Stimulated activated CD8-positive, alpha-beta memory T cell treated with anti-CD3 and anti-CD28 coated beads, Interleukin-12 subunit alpha, Interleukin-12 subunit beta, amount 100 ng/mL, for 24 hours (primary cell): ENCODE measurements around the gene TBC1D24.
"Not testable (repeated sequence)": the region's sequence is repeated elsewhere in the genome, so short reads cannot be mapped to it uniquely, and the experiment has no call there.

Experiments used
- DNase-seq: peaks from one replicate; pipeline ENCODE4 v3.0.0-alpha.2; 2020; ENCODE audit errors: extremely low read depth

Gene TBC1D24

GRCh38 chr16:2531696-2532493 lies 57.0 kb downstream of the TBC1D24 start:
- peak; percentile 95 for DNase-seq

- no peak for DNase-seq
Observed at GRCh38 chr16:2532494-2533141, 57.7 kb downstream of the TBC1D24 start.

GRCh38 chr16:2533142-2533755 lies 58.3 kb downstream of the TBC1D24 start:
- not testable (repeated sequence) for DNase-seq

- no peak for DNase-seq
Observed at GRCh38 chr16:2533912-2534311, 59.0 kb downstream of the TBC1D24 start.

GRCh38 chr16:2534335-2534734 lies 59.4 kb downstream of the TBC1D24 start:
- DNase-seq, result not testable (repeated sequence)

- DNase-seq, result no peak
Observed at GRCh38 chr16:2535625-2536013, 60.7 kb downstream of the TBC1D24 start.

GRCh38 chr16:2537451-2538379 lies 62.8 kb downstream of the TBC1D24 start, which contains the start of gene PDPK1:
TSS of gene PDPK1 (plus strand) at chr16:2538021. CDS start at chr16:2538113, 92 bp downstream.
- peak; percentile 77 for DNase-seq

GRCh38 chr16:2539192-2539844 lies 64.4 kb downstream of the TBC1D24 start:
- not testable (repeated sequence) for DNase-seq

GRCh38 chr16:2539845-2540458 lies 65.0 kb downstream of the TBC1D24 start:
- not testable (repeated sequence) for DNase-seq

GRCh38 chr16:2540912-2541311 lies 66.0 kb downstream of the TBC1D24 start:
- DNase-seq, result not testable (repeated sequence)

- DNase-seq, result not testable (repeated sequence)
Observed at GRCh38 chr16:2541409-2541808, 66.5 kb downstream of the TBC1D24 start.

GRCh38 chr16:2543771-2544170 lies 68.8 kb downstream of the TBC1D24 start:
- DNase-seq, result not testable (repeated sequence)

GRCh38 chr16:2550283-2550878 lies 75.5 kb downstream of the TBC1D24 start:
- DNase-seq, result not testable (repeated sequence)

GRCh38 chr16:2551420-2551889 lies 76.5 kb downstream of the TBC1D24 start:
- DNase-seq, result not testable (repeated sequence)

- DNase-seq, result not testable (repeated sequence)
Observed at GRCh38 chr16:2554709-2555425, 79.9 kb downstream of the TBC1D24 start.
